ENCODE measurements around the gene STK11. TPM values are rescaled to one million over a fixed set of nuclear protein-coding genes. Genes with fewer than 3 reads are reported as not detected.

STK11 gene
- total RNA-seq, 1 donor from 2014 or later = 61.6 TPM

DNA sequence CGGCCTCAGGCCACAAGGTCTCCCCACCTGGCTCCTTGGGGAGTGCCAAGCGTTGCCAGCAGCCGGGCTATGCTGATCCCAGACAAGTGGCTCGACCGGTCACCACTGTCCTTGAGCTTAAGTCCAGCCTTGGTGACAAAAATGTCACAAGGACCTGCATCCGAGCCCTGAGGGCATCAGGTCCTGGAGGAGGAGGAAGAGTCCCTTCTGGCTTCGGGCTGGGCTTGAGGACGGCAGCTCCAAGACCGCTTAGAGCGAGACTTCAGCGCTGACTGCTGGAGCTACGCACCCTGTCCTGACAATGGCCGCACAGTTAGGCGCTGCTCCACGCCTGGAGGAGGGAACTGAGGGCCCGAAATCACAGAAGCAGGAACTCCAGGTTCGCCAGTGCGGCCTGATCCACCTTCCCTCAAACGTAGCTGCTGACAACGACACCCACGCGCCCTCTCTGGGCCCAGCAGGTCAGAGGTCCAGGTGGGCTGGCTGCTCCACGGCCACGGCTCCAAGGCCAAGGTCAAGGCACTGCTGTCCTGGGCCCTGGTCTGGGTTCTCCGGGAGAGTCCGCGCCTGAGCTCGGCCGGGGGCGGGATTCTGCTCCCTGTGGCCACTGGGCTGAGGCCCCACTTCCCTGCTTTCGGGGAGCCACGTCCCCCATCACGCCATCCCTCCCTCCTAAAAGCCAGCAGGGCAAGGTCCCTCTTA is 38.6 kb upstream of the STK11 start:
- no peak overlapping the region for H3K27ac Mint-ChIP-seq (ENCODE audit: unreplicated experiment)
- H3K79me2 ChIP-seq (ENCODE audit: insufficient read depth, low read length) = peaks cover 93% of the 10 kb centered on the region
- peaks cover 7% of the 10 kb centered on the region for H3K36me3 Mint-ChIP-seq (ENCODE audit: low read depth, unreplicated experiment)
- no peaks in the 10 kb centered on the region for H3K9me3 Mint-ChIP-seq (ENCODE audit: unreplicated experiment)
- no peaks in the 10 kb centered on the region for H3K27me3 ChIP-seq (ENCODE audit: insufficient read depth, low read length)
- H3K4me1 Mint-ChIP-seq (ENCODE audit: low read depth, unreplicated experiment) = peaks cover 16% of the 10 kb centered on the region
- no peak overlapping the region for H2AFZ ChIP-seq (ENCODE audit: low read depth, low read length)
- no peak overlapping the region for H3K4me2 ChIP-seq (ENCODE audit: low read length)
- DNase-seq (ENCODE audit: low read depth) (no peak), FAIRE-seq (no peak)
- no peaks in the 10 kb centered on the region for H3K27me3 Mint-ChIP-seq (ENCODE audit: low read depth, unreplicated experiment)
- H3K4me3 ChIP-seq (ENCODE audit: insufficient read depth, low read depth, low read length) = no peak overlapping the region
- H3K9me3 ChIP-seq (ENCODE audit: insufficient read depth, low read depth, low read length) = no peaks in the 10 kb centered on the region
- H4K20me1 ChIP-seq (ENCODE audit: insufficient read depth, low read length) = peaks cover 94% of the 10 kb centered on the region
- peaks cover 4% of the 10 kb centered on the region for H3K36me3 ChIP-seq (ENCODE audit: insufficient read depth, low read length)
- no peak overlapping the region for H3K9ac ChIP-seq (ENCODE audit: low read length)
- H3K4me3 Mint-ChIP-seq (ENCODE audit: unreplicated experiment) = no peak overlapping the region
- TF ChIP-seq EZH2 (IDR thresholded peaks at IDR 0.05; ENCODE audit: insufficient read depth, low read length) = no peak
- TF ChIP-seq, protein P1, sequence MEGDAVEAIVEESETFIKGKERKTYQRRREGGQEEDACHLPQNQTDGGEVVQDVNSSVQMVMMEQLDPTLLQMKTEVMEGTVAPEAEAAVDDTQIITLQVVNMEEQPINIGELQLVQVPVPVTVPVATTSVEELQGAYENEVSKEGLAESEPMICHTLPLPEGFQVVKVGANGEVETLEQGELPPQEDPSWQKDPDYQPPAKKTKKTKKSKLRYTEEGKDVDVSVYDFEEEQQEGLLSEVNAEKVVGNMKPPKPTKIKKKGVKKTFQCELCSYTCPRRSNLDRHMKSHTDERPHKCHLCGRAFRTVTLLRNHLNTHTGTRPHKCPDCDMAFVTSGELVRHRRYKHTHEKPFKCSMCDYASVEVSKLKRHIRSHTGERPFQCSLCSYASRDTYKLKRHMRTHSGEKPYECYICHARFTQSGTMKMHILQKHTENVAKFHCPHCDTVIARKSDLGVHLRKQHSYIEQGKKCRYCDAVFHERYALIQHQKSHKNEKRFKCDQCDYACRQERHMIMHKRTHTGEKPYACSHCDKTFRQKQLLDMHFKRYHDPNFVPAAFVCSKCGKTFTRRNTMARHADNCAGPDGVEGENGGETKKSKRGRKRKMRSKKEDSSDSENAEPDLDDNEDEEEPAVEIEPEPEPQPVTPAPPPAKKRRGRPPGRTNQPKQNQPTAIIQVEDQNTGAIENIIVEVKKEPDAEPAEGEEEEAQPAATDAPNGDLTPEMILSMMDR (IDR thresholded peaks at IDR 0.05; ENCODE audit: insufficient read depth, low read depth, low read length) = no peak
- no peak overlapping the region for H3K27ac ChIP-seq (ENCODE audit: low read depth, low read length)
- H3K4me1 ChIP-seq (ENCODE audit: insufficient read depth, low read length) = peaks cover 31% of the 10 kb centered on the region

DNA sequence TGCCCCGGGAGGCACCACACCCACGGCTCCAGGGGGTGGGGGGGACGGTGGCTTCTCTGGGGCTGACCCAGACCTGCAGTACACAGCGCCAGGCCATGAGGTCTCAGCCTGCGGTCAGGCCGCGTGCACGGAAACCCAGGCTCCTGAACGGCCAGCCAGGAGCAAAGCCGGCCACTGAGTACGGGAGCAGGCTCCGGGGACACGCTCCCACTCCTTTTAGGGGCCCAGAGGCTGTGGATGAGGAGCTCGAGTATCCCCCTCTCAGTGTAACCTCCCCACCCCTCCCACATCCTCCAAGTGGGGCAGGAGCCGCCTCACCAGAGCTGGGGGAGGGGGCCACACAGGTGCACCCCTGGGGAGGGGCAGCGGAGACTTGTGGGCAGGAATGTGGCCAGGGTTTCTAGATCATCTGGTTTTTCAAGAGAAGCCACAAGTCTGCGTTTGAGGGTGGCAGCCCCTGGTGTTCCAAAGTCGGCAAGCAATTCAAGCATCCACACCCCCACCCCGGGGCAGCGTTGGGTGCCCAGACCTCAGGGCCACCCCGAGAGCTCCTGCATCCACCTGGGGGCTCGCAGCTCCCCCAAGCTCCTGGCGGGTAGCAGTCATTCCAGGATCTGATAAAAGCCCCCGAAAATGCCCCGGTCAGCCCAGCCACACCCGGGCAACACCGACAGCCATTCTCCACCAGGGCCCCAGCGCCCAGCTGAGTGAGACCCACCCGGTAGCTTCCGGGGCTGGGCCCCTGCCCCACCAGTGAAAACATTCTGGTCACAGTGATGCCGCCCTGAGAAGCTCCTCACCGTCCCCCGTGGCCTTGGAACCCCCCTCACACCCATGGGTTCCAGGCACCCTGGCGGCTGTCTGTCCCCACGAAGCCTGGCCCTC is 37.6 kb upstream of the STK11 start:
- Histone ChIP-seq H3K4me2 (ENCODE audit: low read length) (peak overlapping the region; percentile 78), H3K27ac (ENCODE audit: low read depth, low read length) (peak overlapping the region; percentile 70), H3K36me3 (ENCODE audit: insufficient read depth, low read length) (peaks cover 4% of the 10 kb centered on the region), H3K9ac (ENCODE audit: low read length) (peak overlapping the region; percentile 71), H3K9me3 (ENCODE audit: insufficient read depth, low read depth, low read length) (no peaks in the 10 kb centered on the region), H3K79me2 (ENCODE audit: insufficient read depth, low read length) (peaks cover 96% of the 10 kb centered on the region), H2AFZ (ENCODE audit: low read depth, low read length) (no peak overlapping the region), H3K4me1 (ENCODE audit: insufficient read depth, low read length) (peaks cover 39% of the 10 kb centered on the region), H3K27me3 (ENCODE audit: insufficient read depth, low read length) (no peaks in the 10 kb centered on the region), H3K4me3 (ENCODE audit: insufficient read depth, low read depth, low read length) (no peak overlapping the region), H4K20me1 (ENCODE audit: insufficient read depth, low read length) (peaks cover 92% of the 10 kb centered on the region)
- no peaks in the 10 kb centered on the region for H3K27me3 Mint-ChIP-seq (ENCODE audit: low read depth, unreplicated experiment)
- H3K4me1 Mint-ChIP-seq (ENCODE audit: low read depth, unreplicated experiment) = peaks cover 18% of the 10 kb centered on the region
- H3K27ac Mint-ChIP-seq (ENCODE audit: unreplicated experiment) = no peak overlapping the region
- no peaks in the 10 kb centered on the region for H3K9me3 Mint-ChIP-seq (ENCODE audit: unreplicated experiment)
- DNase-seq (ENCODE audit: low read depth) = no peak
- H3K4me3 Mint-ChIP-seq (ENCODE audit: unreplicated experiment) = no peak overlapping the region
- TF ChIP-seq, protein P1 (IDR thresholded peaks at IDR 0.05; ENCODE audit: insufficient read depth, low read depth, low read length) = no peak
- TF ChIP-seq EZH2 (IDR thresholded peaks at IDR 0.05; ENCODE audit: insufficient read depth, low read length) = no peak
- H3K36me3 Mint-ChIP-seq (ENCODE audit: low read depth, unreplicated experiment) = peaks cover 5% of the 10 kb centered on the region
- no peak for FAIRE-seq
